HEK293 (cell line): Measurements from ENCODE around the gene LSM7.

Source experiments
- CTCF ChIA-PET: fragments of 350-600 bp; formaldehyde crosslinking; extraction: SDS; loops from one replicate; lab custom pipeline; 2021; ENCODE audit warnings: antibody characterized with exemption; lab: Yijun Ruan, JAX
- POLR2A ChIA-PET: fragments of 300-600 bp; formaldehyde crosslinking; extraction: SDS; loops from one replicate; lab custom pipeline; 2020; ENCODE audit warnings: antibody characterized with exemption, inconsistent platforms; lab: Yijun Ruan, JAX
- H3K27ac ChIP-seq: fragments of 200-500 bp; sonication (Bioruptor generic); 2 replicates; pipeline ENCODE4 v1.5.1; 2014; ENCODE audit warnings: low read depth, low read length, control low read depth, inconsistent platforms; ENCODE audit errors: extremely low read depth
- H3K36me3 ChIP-seq, 2 experiments: fragments of 200-500 bp in 1 of 2; sonication (Bioruptor generic) in 1 of 2; 1 replicate in 1 of 2; 2 replicates in 1 of 2; pipeline ENCODE4 v1.5.1; 2014 to 2017; ENCODE audit warnings: inconsistent platforms in 2 of 2, low read length in 2 of 2; ENCODE audit not compliant: control insufficient read depth in 2 of 2, insufficient read depth in 1 of 2
- H3K4me1 ChIP-seq: fragments of 200-500 bp; sonication (Bioruptor generic); 2 replicates; pipeline ENCODE4 v1.5.1; 2014; ENCODE audit warnings: mild to moderate bottlenecking, low read length, inconsistent platforms; ENCODE audit not compliant: control insufficient read depth, insufficient read depth
- H3K4me3 ChIP-seq: 2 replicates; pipeline ENCODE4 v1.5.1; 2011; ENCODE audit warnings: low read depth, mild to moderate bottlenecking, control low read depth, low read length, moderate library complexity
- H3K9me3 ChIP-seq: fragments of 200-500 bp; sonication (Bioruptor generic); 2 replicates; pipeline ENCODE4 v1.5.1; 2014; ENCODE audit warnings: low read depth, low read length, inconsistent platforms; ENCODE audit not compliant: control insufficient read depth, insufficient read depth
- BCL11B ChIP-seq: fragments of 450-650 bp; formaldehyde crosslinking; IDR thresholded peaks from 2 replicates; pipeline ENCODE4 v1.5.1; 2016; ENCODE audit warnings: low read depth, missing biosample characterization, missing genetic modification characterization
- GLIS2 ChIP-seq: fragments of 450-650 bp; formaldehyde crosslinking; IDR thresholded peaks from 2 replicates; pipeline ENCODE4 v1.5.1; 2016; ENCODE audit warnings: missing biosample characterization, missing genetic modification characterization
- KLF8 ChIP-seq: fragments of 450-650 bp; formaldehyde crosslinking; IDR thresholded peaks from 2 replicates; pipeline ENCODE4 v1.5.1; 2016; ENCODE audit warnings: missing biosample characterization, missing genetic modification characterization
- KLF9 ChIP-seq: fragments of 450-650 bp; formaldehyde crosslinking; IDR thresholded peaks from 2 replicates; pipeline ENCODE4 v1.5.1; 2016; ENCODE audit warnings: missing biosample characterization, missing genetic modification characterization, low read depth
- OVOL3 ChIP-seq: fragments of 450-650 bp; formaldehyde crosslinking; IDR thresholded peaks from 2 replicates; pipeline ENCODE4 v1.5.1; 2016; ENCODE audit warnings: missing biosample characterization, missing genetic modification characterization
- SCRT2 ChIP-seq: fragments of 450-650 bp; formaldehyde crosslinking; IDR thresholded peaks from 2 replicates; pipeline ENCODE4 v1.5.1; 2016; ENCODE audit warnings: missing biosample characterization, missing genetic modification characterization
- SP2 ChIP-seq: fragments of 450-650 bp; formaldehyde crosslinking; IDR thresholded peaks from 2 replicates; pipeline ENCODE4 v1.5.1; 2016; ENCODE audit warnings: missing biosample characterization, missing genetic modification characterization
- ZBTB6 ChIP-seq: fragments of 450-650 bp; formaldehyde crosslinking; IDR thresholded peaks from 2 replicates; pipeline ENCODE4 v1.5.1; 2017; ENCODE audit warnings: missing biosample characterization, missing genetic modification characterization
- ZBTB7A ChIP-seq: fragments of 450-650 bp; formaldehyde crosslinking; IDR thresholded peaks from 2 replicates; pipeline ENCODE4 v1.5.1; 2016; ENCODE audit warnings: low read depth, missing biosample characterization, missing genetic modification characterization
- ZBTB8A ChIP-seq: fragments of 450-650 bp; formaldehyde crosslinking; IDR thresholded peaks from 2 replicates; pipeline ENCODE4 v1.5.1; 2016; ENCODE audit warnings: missing biosample characterization, missing genetic modification characterization
- ZNF133 ChIP-seq: fragments of 450-650 bp; formaldehyde crosslinking; IDR thresholded peaks from 2 replicates; pipeline ENCODE4 v1.5.1; 2016; ENCODE audit warnings: missing biosample characterization, missing genetic modification characterization
- ZNF155 ChIP-seq: fragments of 450-650 bp; formaldehyde crosslinking; IDR thresholded peaks from 2 replicates; pipeline ENCODE4 v1.5.1; 2016; ENCODE audit warnings: missing biosample characterization, missing genetic modification characterization
- ZNF174 ChIP-seq: fragments of 450-650 bp; formaldehyde crosslinking; IDR thresholded peaks from 2 replicates; pipeline ENCODE4 v1.5.0; 2017; ENCODE audit warnings: missing biosample characterization, mild to moderate bottlenecking, missing genetic modification characterization
- ZNF175 ChIP-seq: fragments of 450-650 bp; formaldehyde crosslinking; IDR thresholded peaks from 2 replicates; pipeline ENCODE4 v1.5.1; 2016; ENCODE audit warnings: missing biosample characterization, missing genetic modification characterization
- ZNF18 ChIP-seq: fragments of 450-650 bp; formaldehyde crosslinking; IDR thresholded peaks from 2 replicates; pipeline ENCODE4 v1.5.1; 2016; ENCODE audit warnings: missing biosample characterization, missing genetic modification characterization
- ZNF274 ChIP-seq, 2 experiments: fragments of 200-500 bp in 1 of 2; fragments of 450-650 bp in 1 of 2; sonication (Bioruptor generic) in 1 of 2; formaldehyde crosslinking in 1 of 2; IDR thresholded peaks; 2 replicates each; pipeline versions ENCODE4 v1.5.1 to v1.6.1; 2014 to 2016; ENCODE audit warnings: borderline replicate concordance in 1 of 2, inconsistent platforms in 1 of 2, low read length in 1 of 2, missing biosample characterization in 1 of 2, missing genetic modification characterization in 1 of 2
- ZNF404 ChIP-seq: fragments of 450-650 bp; formaldehyde crosslinking; IDR thresholded peaks from 2 replicates; pipeline ENCODE4 v1.5.1; 2017; ENCODE audit warnings: missing biosample characterization, missing genetic modification characterization
- ZNF530 ChIP-seq: fragments of 450-650 bp; formaldehyde crosslinking; IDR thresholded peaks from 2 replicates; pipeline ENCODE4 v1.5.1; 2016; ENCODE audit warnings: low read depth, missing biosample characterization, missing genetic modification characterization
- ZNF544 ChIP-seq: fragments of 450-650 bp; formaldehyde crosslinking; IDR thresholded peaks from 2 replicates; pipeline ENCODE4 v1.5.0; 2017; ENCODE audit warnings: missing biosample characterization, missing genetic modification characterization
- ZNF600 ChIP-seq: fragments of 450-650 bp; formaldehyde crosslinking; IDR thresholded peaks from 2 replicates; pipeline ENCODE4 v1.5.1; 2016; ENCODE audit warnings: missing biosample characterization, missing genetic modification characterization
- ZNF621 ChIP-seq: fragments of 450-650 bp; formaldehyde crosslinking; IDR thresholded peaks from 2 replicates; pipeline ENCODE4 v1.5.1; 2017; ENCODE audit warnings: missing biosample characterization, missing genetic modification characterization
- ZNF629 ChIP-seq: fragments of 450-650 bp; formaldehyde crosslinking; IDR thresholded peaks from 2 replicates; pipeline ENCODE4 v1.5.1; 2017; ENCODE audit warnings: missing biosample characterization, missing genetic modification characterization
- ZNF654 ChIP-seq: fragments of 450-650 bp; formaldehyde crosslinking; IDR thresholded peaks from 2 replicates; pipeline ENCODE4 v1.5.1; 2016; ENCODE audit warnings: low read depth, missing biosample characterization, missing genetic modification characterization
- ZNF707 ChIP-seq: fragments of 450-650 bp; formaldehyde crosslinking; IDR thresholded peaks from 2 replicates; pipeline ENCODE4 v1.5.1; 2016; ENCODE audit warnings: missing biosample characterization, missing genetic modification characterization
- ZNF76 ChIP-seq: fragments of 450-650 bp; formaldehyde crosslinking; IDR thresholded peaks from 2 replicates; pipeline ENCODE4; 2016; ENCODE audit warnings: low read depth, missing biosample characterization, missing genetic modification characterization, borderline replicate concordance
- ZNF768 ChIP-seq: fragments of 450-650 bp; formaldehyde crosslinking; IDR thresholded peaks from 2 replicates; pipeline ENCODE4 v1.5.1; 2018; ENCODE audit warnings: missing biosample characterization, mild to moderate bottlenecking, missing genetic modification characterization
- ZSCAN23 ChIP-seq: fragments of 450-650 bp; formaldehyde crosslinking; IDR thresholded peaks from 2 replicates; pipeline ENCODE4 v1.5.1; 2016; ENCODE audit warnings: missing biosample characterization, missing genetic modification characterization

The LSM7 gene

GRCh38 chr19:2339644-2340310 is 11.4 kb upstream of the LSM7 start:
- no peak overlapping the region for H3K27ac ChIP-seq
- H3K9me3 ChIP-seq: no peaks in the 10 kb centered on the region
- no peak overlapping the region for H3K4me3 ChIP-seq
- no peaks in the 10 kb centered on the region for H3K4me1 ChIP-seq
- ChIA-PET CTCF (no interaction called here), POLR2A (no interaction called here)
- H3K36me3 ChIP-seq: peaks cover 0 to 42% of the 10 kb centered on the region in 2 experiments; a peak in 1 of 3 replicates
- TF ChIP-seq ZNF133 (no peak), KLF9 (tag by site-specific recombination) (no peak), GLIS2 (no peak), OVOL3 (no peak), ZBTB8A (tag by site-specific recombination) (no peak), ZNF544 (tag by site-specific recombination) (no peak), ZNF175 (tag by site-specific recombination) (no peak), ZSCAN23 (tag by site-specific recombination) (no peak), ZNF18 (tag by site-specific recombination) (no peak)

GRCh38 chr19:2338751-2339643 is 10.6 kb upstream of the LSM7 start:
- CTCF ChIA-PET: no interaction called here
- POLR2A ChIA-PET: no interaction called here
- peaks cover 0 to 43% of the 10 kb centered on the region in 2 experiments; a peak in 1 of 3 replicates for H3K36me3 ChIP-seq

GRCh38 chr19:2338055-2338615 is 9.7 kb upstream of the LSM7 start:
- CTCF ChIA-PET: no interaction called here
- TF ChIP-seq ZNF76 (tag by site-specific recombination) (no peak), ZNF707 (tag by site-specific recombination) (no peak), ZNF629 (tag by site-specific recombination) (no peak), ZNF404 (no peak), ZNF768 (tag by site-specific recombination) (no peak), BCL11B (tag by site-specific recombination) (no peak), ZNF155 (no peak), ZNF274 (IDR thresholded peaks at IDR 0.05; ENCODE audit: low read length) (no peak), ZNF274 (tag by site-specific recombination; IDR thresholded peaks at IDR 0.05; ENCODE audit: borderline replicate concordance) (no peak), ZBTB6 (tag by site-specific recombination) (no peak), ZNF600 (tag by site-specific recombination) (no peak), ZNF530 (no peak), ZNF654 (tag by site-specific recombination) (no peak)
- Histone ChIP-seq H3K27ac (no peak overlapping the region), H3K4me1 (no peaks in the 10 kb centered on the region), H3K4me3 (no peak overlapping the region), H3K36me3 (peaks cover 0 to 43% of the 10 kb centered on the region in 2 experiments; a peak in 1 of 3 replicates), H3K9me3 (no peaks in the 10 kb centered on the region)
- POLR2A ChIA-PET: no interaction called here

More at GRCh38 chr19:2338751-2339643, 10.6 kb upstream of the LSM7 start:
- Histone ChIP-seq H3K4me1 (no peaks in the 10 kb centered on the region), H3K9me3 (no peaks in the 10 kb centered on the region), H3K4me3 (no peak overlapping the region), H3K27ac (no peak overlapping the region)
- TF ChIP-seq KLF8 (tag by site-specific recombination): peak; percentile 60; the same call in 1 of the 2 replicates
- TF ChIP-seq ZNF174: no peak
- TF ChIP-seq SCRT2 (tag by site-specific recombination): no peak
- no peak for TF ChIP-seq ZNF621 (tag by site-specific recombination)
- no peak for TF ChIP-seq SP2
- no peak for TF ChIP-seq ZBTB7A (tag by site-specific recombination)
- TF ChIP-seq ZNF600 (tag by site-specific recombination): peak; percentile 85
